Measurements from ENCODE around the gene CHRNA4.

CHRNA4 gene

DNA sequence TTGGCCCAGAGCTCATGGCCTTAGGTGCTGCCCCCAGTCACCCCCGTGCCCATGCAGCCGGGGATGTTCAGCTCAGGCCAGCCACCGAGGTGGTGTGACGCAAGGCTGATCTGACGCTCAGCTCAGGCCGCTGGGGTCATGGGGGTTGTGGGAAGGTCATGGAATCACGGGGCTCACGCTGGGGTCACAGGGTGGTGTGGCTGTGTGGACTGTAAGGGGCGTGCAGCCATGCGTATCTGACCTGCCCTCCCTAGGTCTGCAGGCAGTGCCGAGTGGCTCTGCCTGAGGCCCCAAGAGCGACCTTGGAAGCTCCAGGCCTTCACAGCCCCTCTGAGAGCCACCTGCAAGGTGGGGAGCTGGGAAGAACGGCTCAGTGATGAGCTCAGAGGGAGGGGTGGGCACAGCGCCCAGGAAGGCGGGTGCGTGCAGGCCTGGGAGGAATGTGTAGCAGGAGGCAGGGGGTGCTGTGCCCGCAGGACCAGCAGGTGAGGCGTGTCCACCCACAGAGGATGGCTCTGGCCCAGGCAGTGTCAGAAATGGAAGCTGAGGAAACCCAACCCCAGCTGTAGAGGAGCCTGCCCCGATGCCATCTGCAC lies 27.8 kb downstream of the CHRNA4 start:
- no peak for DNase-seq (ENCODE audit: low spot score)

GRCh38 chr20:63332488-63333240 lies 28.5 kb downstream of the CHRNA4 start:
- no peak for DNase-seq (ENCODE audit: low spot score)

DNA sequence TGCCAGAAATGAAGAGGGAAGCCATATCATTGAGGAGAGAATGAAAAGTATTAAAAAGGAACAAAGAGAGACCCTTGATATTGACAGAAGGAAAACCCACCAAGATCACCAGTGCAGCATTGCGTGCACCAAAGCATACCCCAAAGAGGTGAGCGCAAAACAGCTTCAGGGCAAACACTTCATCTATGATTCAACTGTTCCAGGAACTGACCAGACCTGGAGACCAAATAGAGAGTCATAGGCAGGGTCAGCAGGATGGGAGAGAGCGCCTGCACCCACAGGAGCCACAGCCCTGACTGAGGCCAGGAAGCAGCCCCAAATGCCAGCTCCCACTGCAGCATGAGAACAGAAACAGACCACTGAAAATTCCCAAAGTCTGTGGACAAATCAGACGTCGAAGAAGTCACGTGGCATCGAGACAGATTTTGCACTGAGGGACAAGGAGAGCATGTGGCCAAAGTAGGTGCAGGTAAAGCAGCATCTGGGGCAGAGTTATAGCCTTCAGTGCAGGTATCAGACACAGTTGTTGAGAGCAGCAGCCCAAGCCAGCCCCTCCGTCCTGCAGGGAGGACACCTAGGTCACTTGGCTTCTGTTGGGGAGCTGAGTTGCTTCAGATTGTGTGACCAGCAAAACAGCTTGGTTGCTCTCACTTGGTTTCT lies 29.3 kb downstream of the CHRNA4 start:
- no peak for DNase-seq (ENCODE audit: low spot score)

- no peak for DNase-seq (ENCODE audit: low spot score)
Observed at GRCh38 chr20:63330940-63331339, 30.2 kb downstream of the CHRNA4 start.

- DNase-seq (ENCODE audit: low spot score), result no peak
Observed at GRCh38 chr20:63330084-63330760, 30.9 kb downstream of the CHRNA4 start.

GRCh38 chr20:63329331-63330083 lies 31.6 kb downstream of the CHRNA4 start:
- DNase-seq (ENCODE audit: low spot score), result no peak

GRCh38 chr20:63328718-63329275 lies 32.4 kb downstream of the CHRNA4 start:
- no peak for DNase-seq (ENCODE audit: low spot score)

DNA sequence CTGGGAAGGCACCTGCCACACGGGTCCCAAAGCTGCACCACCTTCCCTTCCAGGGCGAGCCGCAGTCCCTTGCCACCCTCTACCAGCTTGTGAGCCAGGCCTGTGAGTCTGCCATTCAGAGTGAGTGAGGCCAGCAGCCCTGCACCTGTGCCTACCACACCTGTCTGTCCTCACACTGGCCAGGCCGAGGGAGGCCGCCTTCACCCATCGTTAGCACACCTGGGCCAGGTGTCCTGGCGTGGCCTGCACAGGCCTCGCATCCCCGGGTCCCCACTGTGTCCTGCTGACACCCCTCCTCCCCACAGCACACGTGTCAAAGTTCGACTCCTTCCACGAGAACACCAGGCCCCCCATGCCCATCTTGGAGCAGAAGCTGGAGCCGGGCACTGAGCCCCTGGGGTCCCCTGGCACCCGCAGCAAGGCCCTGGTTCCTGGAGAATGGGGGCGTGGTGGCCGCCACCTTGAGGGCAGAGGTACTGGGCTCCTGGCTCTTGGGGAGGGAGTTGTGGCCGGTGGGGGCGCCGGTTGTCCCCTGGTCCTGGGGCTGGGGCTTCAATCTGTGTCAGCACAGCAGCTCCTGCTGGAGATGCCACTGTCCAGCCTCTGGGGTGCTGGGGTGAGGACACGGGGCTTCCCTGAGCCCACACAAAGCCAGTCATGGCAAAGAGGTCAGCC lies 33.0 kb downstream of the CHRNA4 start:
- no peak for DNase-seq (ENCODE audit: low spot score)

DNA sequence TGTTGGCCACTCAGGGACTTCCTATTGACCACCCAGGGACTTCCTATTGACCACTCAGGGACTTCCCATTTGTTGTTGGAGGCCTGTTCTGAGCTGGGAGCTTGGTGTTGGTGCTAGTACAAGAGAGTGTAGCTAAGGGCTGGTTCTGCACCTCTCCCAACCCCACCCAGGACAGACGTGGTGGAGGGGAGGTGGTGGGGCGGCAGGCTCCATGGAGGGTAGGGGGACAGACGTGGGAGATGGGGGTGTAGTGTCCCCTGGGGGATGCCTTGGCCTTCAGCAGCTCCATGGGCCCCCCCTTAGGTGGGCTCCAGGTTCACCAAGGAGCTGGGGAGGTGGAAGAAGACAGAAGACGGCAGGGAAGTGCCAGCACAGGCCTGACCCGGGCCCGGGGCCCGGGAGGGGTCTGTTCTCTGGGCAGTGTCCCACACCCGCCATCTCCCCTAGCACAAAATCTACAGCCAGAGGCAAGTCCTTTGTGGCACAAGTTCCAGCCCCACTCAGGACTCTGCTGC lies 33.9 kb downstream of the CHRNA4 start:
- DNase-seq (ENCODE audit: low spot score), result no peak

GRCh38 chr20:63326314-63327230 lies 34.6 kb downstream of the CHRNA4 start:
- no peak for DNase-seq (ENCODE audit: low spot score)

GRCh38 chr20:63325554-63326313 lies 35.4 kb downstream of the CHRNA4 start:
- DNase-seq (ENCODE audit: low spot score), result no peak

GRCh38 chr20:63325021-63325471 lies 36.1 kb downstream of the CHRNA4 start:
- no peak for DNase-seq (ENCODE audit: low spot score)

- DNase-seq (ENCODE audit: low spot score), result no peak
Observed at GRCh38 chr20:63323357-63323981, 37.7 kb downstream of the CHRNA4 start.

DNA sequence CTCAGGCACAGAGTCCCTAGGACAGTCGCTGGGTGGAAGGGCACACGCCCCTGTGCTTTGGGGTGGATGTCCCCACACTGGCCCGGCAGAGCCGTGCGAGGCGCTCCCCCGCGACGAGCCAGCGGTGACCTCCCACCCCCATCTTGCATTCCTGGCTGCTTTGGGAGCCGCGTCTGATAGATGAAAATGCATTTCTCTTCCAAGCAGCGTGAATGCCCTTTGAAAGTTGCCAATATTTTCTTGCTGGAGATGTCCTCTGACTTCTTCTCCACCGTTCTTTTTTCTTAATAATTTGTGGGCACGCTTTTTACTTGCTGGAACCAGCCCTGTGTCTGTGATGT lies 38.2 kb downstream of the CHRNA4 start:
- DNase-seq (ENCODE audit: low spot score), result no peak

DNA sequence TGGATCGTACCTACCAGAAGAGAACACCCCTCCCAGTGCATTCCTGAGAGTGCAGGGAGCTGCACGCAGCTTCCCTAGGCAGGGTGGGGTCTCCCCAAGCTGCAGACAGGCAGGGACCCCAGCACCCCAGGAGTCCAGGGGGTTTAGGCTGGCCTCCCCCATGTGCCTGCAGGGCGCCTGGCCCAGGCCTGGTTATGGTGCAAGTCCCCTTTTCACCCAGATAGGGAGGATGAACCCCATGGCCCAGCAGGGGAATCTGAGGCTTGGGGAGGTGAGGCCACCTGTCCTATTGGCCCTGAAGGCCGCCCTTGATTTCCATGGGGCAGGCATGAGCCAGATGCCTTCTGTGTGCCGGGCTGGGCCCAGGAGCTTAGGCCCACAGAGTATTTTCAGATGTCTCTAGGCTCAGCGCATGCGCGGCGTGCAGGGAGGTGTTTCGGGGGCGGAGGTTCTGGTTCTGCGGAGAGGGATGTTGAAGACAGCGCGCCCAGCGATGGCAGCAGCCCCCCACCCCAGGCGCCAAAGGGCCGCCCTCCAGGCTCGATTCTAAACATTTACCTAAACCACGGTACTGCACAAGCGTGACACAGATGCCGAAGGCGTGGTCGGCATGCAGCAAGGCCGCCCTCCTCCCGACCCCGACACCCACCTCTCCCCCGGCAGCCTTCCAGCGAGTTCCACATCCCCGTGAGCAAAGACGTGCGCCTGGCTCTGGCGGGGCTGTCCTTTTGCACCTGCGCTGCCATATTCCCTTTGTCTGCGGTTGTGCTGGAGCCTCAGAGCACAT lies 38.8 kb downstream of the CHRNA4 start:
- DNase-seq (ENCODE audit: low spot score), result no peak

GRCh38 chr20:63321148-63321831 lies 39.9 kb downstream of the CHRNA4 start:
- DNase-seq (ENCODE audit: low spot score), result no peak

DNA sequence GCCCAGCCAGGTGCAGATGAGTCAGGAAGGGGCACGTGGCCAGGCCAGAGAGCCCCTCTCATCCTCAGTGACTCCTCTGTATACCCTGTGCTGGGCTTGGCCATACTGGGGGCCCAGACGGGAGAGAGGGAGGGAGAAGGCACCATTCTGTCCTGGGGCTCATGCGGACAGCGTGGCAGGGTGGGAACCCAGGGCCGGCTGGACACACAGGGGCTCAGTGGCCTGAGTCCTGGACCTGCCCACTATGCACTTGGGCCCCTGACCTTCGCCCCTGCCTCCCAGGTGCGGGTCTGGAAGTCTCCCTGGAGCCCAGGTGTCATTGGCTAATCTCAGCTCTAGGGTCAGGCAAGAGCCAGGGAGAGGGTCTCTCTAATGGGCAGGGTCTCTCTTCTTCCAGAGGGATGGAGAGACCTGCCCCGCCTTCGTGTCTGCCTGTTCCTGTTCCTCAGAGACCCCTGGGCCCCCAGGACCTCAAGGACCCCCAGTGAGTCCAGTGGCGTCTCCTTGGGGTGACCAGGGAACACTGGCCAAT lies 40.5 kb downstream of the CHRNA4 start:
- no peak for DNase-seq (ENCODE audit: low spot score)
